Endodermal cell (in vitro differentiated cells): ENCODE measurements around the gene GNG3. TPM values are rescaled to one million over a fixed set of nuclear protein-coding genes. Genes with fewer than 3 reads are reported as not detected.

Experiments
- DNase-seq: peaks from one replicate; pipeline ENCODE4 v3.0.0-alpha.2; 2017
- H3K27ac ChIP-seq: 2 replicates; pipeline ENCODE4 v1.5.1; 2013; ENCODE audit warnings: mild to moderate bottlenecking, low read depth, low read length, moderate library complexity
- H3K27me3 ChIP-seq: 2 replicates; pipeline ENCODE4 v1.6.1; 2013; ENCODE audit warnings: mild to moderate bottlenecking, low read length, moderate library complexity; ENCODE audit not compliant: insufficient read depth, control insufficient read depth, poor library complexity, severe bottlenecking
- H3K36me3 ChIP-seq: 2 replicates; pipeline ENCODE4 v1.7.0; 2013; ENCODE audit warnings: mild to moderate bottlenecking, low read length, moderate library complexity; ENCODE audit not compliant: control insufficient read depth, insufficient read depth
- H3K4me1 ChIP-seq: one replicate; pipeline ENCODE4 v1.7.0; 2013; ENCODE audit warnings: low read length; ENCODE audit not compliant: control insufficient read depth, insufficient read depth
- H3K4me3 ChIP-seq: 2 replicates; pipeline ENCODE4 v1.5.1; 2013; ENCODE audit warnings: mild to moderate bottlenecking, low read length, moderate library complexity
- H3K9ac ChIP-seq: 2 replicates; pipeline ENCODE4 v1.6.1; 2013; ENCODE audit warnings: mild to moderate bottlenecking, low read length, moderate library complexity; ENCODE audit not compliant: poor library complexity, severe bottlenecking; ENCODE audit errors: extremely low read depth
- H3K9me3 ChIP-seq: 2 replicates; pipeline ENCODE4 v1.6.1; 2013; ENCODE audit warnings: mild to moderate bottlenecking, low read length, moderate library complexity; ENCODE audit not compliant: control insufficient read depth
- H3K27ac Mint-ChIP-seq: 2 replicates; pipeline ENCODE4 v1.8.0; 2020; ENCODE audit warnings: mixed read lengths
- H3K27me3 Mint-ChIP-seq: 2 replicates; pipeline ENCODE4 v1.8.0; 2021; ENCODE audit warnings: mild to moderate bottlenecking, mixed read lengths; ENCODE audit not compliant: insufficient read depth
- H3K36me3 Mint-ChIP-seq: 2 replicates; pipeline ENCODE4 v1.8.0; 2020; ENCODE audit warnings: low read depth, mixed read lengths
- H3K4me1 Mint-ChIP-seq: 2 replicates; pipeline ENCODE4 v1.8.0; 2020; ENCODE audit warnings: mixed read lengths
- H3K4me3 Mint-ChIP-seq: 2 replicates; pipeline ENCODE4 v1.8.0; 2020; ENCODE audit warnings: mild to moderate bottlenecking, moderate library complexity, mixed read lengths
- H3K9me3 Mint-ChIP-seq: 2 replicates; pipeline ENCODE4 v1.8.0; 2020; ENCODE audit warnings: mild to moderate bottlenecking, mixed read lengths
- CTCF ChIP-seq: fragments of 200-600 bp; sonication (generic); conservative IDR thresholded peaks from 2 replicates; pipeline ENCODE4 v1.5.0; 2021; ENCODE audit warnings: antibody characterized with exemption, mild to moderate bottlenecking
- WGBS, 2 experiments: methylation state at CpG; one replicate each; pipeline versions ENCODE4 v1.1.5 to v1.1.7; 2013; ENCODE audit warnings: missing lambda C conversion rate in 2 of 2, mixed read lengths in 1 of 2; ENCODE audit not compliant: insufficient coverage in 1 of 2, insufficient read length in 1 of 2; 5-methylcytosine and 5-hydroxymethylcytosine counted together
- total RNA-seq, 2 donors: library from RNA; stranded (reverse); fragmentation: NEBNext Ultra II Directional in 1 of 2; extraction: Animal tissue kit (Norgen Biotek cat#: 25700) in 1 of 2; gene quantifications; 2 replicates in 1 of 2; 3 replicates in 1 of 2; pipeline ENCODE4 v1.2.1, GENCODE V29; 2021

GNG3 gene
- total RNA-seq, 2 donors from 2014 or later, result 0.40 to 1.7 TPM

GRCh38 chr11:62752177-62752785 lies 44.8 kb downstream of the GNG3 start:
- Histone ChIP-seq H3K9ac (no peak overlapping the region), H3K36me3 (peaks cover 16% of the 10 kb centered on the region), H3K9me3 (no peaks in the 10 kb centered on the region), H3K4me1 (no peaks in the 10 kb centered on the region), H3K27ac (no peak overlapping the region), H3K27me3 (no peaks in the 10 kb centered on the region), H3K4me3 (no peak overlapping the region)
- DNase-seq, result no peak
- no peak for TF ChIP-seq CTCF
- Mint-ChIP-seq H3K9me3 (no peaks in the 10 kb centered on the region), H3K36me3 (peaks cover 24% of the 10 kb centered on the region), H3K27me3 (no peaks in the 10 kb centered on the region), H3K27ac (no peak overlapping the region), H3K4me1 (peaks cover 10% of the 10 kb centered on the region), H3K4me3 (no peak overlapping the region)
- WGBS, 2 experiments, result 95 to 100% methylated on average over 5 to 14 of the region's 14 CpGs

GRCh38 chr11:62752994-62753735 lies 45.7 kb downstream of the GNG3 start:
- Histone ChIP-seq H3K4me1 (peaks cover 4% of the 10 kb centered on the region), H3K27ac (peak overlapping the region; percentile 60), H3K9ac (peak overlapping the region; percentile 26), H3K4me3 (peak overlapping the region; percentile 87), H3K27me3 (no peaks in the 10 kb centered on the region), H3K36me3 (peaks cover 16% of the 10 kb centered on the region), H3K9me3 (no peaks in the 10 kb centered on the region)
- Mint-ChIP-seq H3K4me3 (peak overlapping the region; percentile 96), H3K4me1 (peaks cover 18% of the 10 kb centered on the region), H3K9me3 (no peaks in the 10 kb centered on the region), H3K36me3 (peaks cover 24% of the 10 kb centered on the region), H3K27me3 (no peaks in the 10 kb centered on the region), H3K27ac (peak overlapping the region; percentile 99)
- WGBS, 2 experiments, result 87 to 95% methylated on average over 12 to 15 of the region's 15 CpGs
- DNase-seq, result no peak
- TF ChIP-seq CTCF, result no peak

- peaks cover 21% of the 10 kb centered on the region for H3K36me3 Mint-ChIP-seq
- no peaks in the 10 kb centered on the region for H3K27me3 Mint-ChIP-seq
- peaks cover 21% of the 10 kb centered on the region for H3K4me1 Mint-ChIP-seq
- no peaks in the 10 kb centered on the region for H3K9me3 ChIP-seq
- peaks cover 16% of the 10 kb centered on the region for H3K36me3 ChIP-seq
- peak within 1 kb of the TSS; percentile 87 for H3K4me3 ChIP-seq
- peak within 1 kb of the TSS; percentile 42 for H3K9ac ChIP-seq
- TF ChIP-seq CTCF, result no peak
- peak; percentile 99 for DNase-seq
- H3K9me3 Mint-ChIP-seq, result no peaks in the 10 kb centered on the region
- H3K4me3 Mint-ChIP-seq, result peak within 1 kb of the TSS; percentile 96
- WGBS, 2 experiments, result 2% methylated on average over 22 to 47 of the region's 47 CpGs
- peak within 1 kb of the TSS; percentile 60 for H3K27ac ChIP-seq
- peak within 1 kb of the TSS; percentile 99 for H3K27ac Mint-ChIP-seq
- H3K27me3 ChIP-seq, result no peaks in the 10 kb centered on the region
- H3K4me1 ChIP-seq, result peaks cover 4% of the 10 kb centered on the region
These were observed 46.5 kb downstream of the GNG3 start, which contains the start of gene ZBTB3 for GRCh38 chr11:62753736-62754603. TSS of gene ZBTB3 (minus strand) at chr11:62754160. CDS start at chr11:62753664, 496 bp downstream.
